H1 (cell line): Measurements from ENCODE around the gene ASTN1. TPM values are rescaled to one million over a fixed set of nuclear protein-coding genes. Genes with fewer than 3 reads are reported as not detected.

Source experiments
- CHD7 ChIP-seq: fragments of 300-600 bp; sonication (generic); IDR thresholded peaks from 2 replicates; pipeline ENCODE4 v1.7.1; 2012; ENCODE audit warnings: low read length, moderate library complexity, mild to moderate bottlenecking, inconsistent platforms; ENCODE audit not compliant: insufficient replicate concordance
- RAD21 ChIP-seq, 2 experiments: IDR thresholded peaks in 1 of 2; conservative IDR thresholded peaks in 1 of 2; 2 replicates each; pipeline ENCODE4 v1.6.1; 2011; ENCODE audit warnings: low read depth in 2 of 2, low read length in 2 of 2, improper control_type of control experiment in 1 of 2, inconsistent platforms in 1 of 2, mild to moderate bottlenecking in 1 of 2, moderate library complexity in 1 of 2
- polyA plus RNA-seq, 7 experiments: library from polyadenylated mRNA; depleted of rRNA in 3 of 7; stranded (reverse) in 5 of 7; unstranded in 2 of 7; fragments of >200 nt in 5 of 7; fragments of 200-250 nt in 2 of 7; gene quantifications; 1 replicate in 5 of 7; 2 replicates in 1 of 7; 4 replicates in 1 of 7; pipeline versions ENCODE4 v1.2.1 to v1.2.3, GENCODE V29; 2011 to 2013; ENCODE audit warnings: missing spikeins in 2 of 7, mixed read lengths in 2 of 7
- total RNA-seq: library from RNA; stranded (reverse); fragmentation: NEBNext Ultra II Directional; extraction: Animal tissue kit (Norgen Biotek cat#: 25700); gene quantifications from 2 replicates; pipeline ENCODE4 v1.2.1, GENCODE V29; 2021

Gene ASTN1
- total and polyA plus RNA-seq, 2 of the 8 experiments (the other 6 are each of a cell fraction or from before 2014, with no cell fraction given), result 2.9 to 4.1 TPM

- TF ChIP-seq CHD7 (no peak), RAD21 (IDR thresholded peaks at IDR 0.05 in 1 of 2, conservative IDR thresholded peaks at IDR 0.05 in 1 of 2; ENCODE audit: low read depth in 2 of 2, low read length in 2 of 2) (peak in 1 of 2 experiments; percentile 33; a peak in 1 of 4 replicates)
Measured at GRCh38 chr1:176954242-176954641, 210.3 kb downstream of the ASTN1 start (continued).
